ENCODE measurements around the gene IQCF6. TPM values are rescaled to one million over a fixed set of nuclear protein-coding genes. Genes with fewer than 3 reads are reported as not detected.
"Not testable (repeated sequence)": the region's sequence is repeated elsewhere in the genome, so short reads cannot be mapped to it uniquely, and the experiment has no call there.

IQCF6 gene
- total RNA-seq, 1 experiment from 2014 or later: not detected

DNA sequence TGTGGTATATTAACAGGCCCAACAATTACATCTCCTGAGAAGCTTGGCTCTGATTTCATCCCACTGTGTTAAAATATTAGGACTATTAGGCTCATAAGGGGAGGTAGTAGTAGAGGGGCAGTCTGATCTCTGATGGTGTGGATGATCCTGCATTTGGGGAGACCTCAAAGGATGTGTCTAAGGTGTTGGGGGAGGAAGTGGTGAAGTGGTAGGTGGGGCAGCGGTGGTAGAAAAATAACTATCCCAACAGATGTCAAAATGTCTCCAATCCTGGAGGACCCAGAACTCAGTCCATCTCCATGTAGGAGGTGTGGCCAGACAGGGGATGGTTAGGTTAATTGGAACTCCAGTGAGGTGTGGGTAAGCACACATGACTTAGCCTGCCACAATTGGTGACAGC is 10.4 kb upstream of the IQCF6 start:
- no peak overlapping the region for H3K4me3 ChIP-seq
- no peaks in the 10 kb centered on the region for H3K36me3 ChIP-seq
- DNase-seq: no peak
- peaks cover 6% of the 10 kb centered on the region; the same call in 1 of the 2 replicates for H3K27me3 ChIP-seq
- no peaks in the 10 kb centered on the region for H3K9me3 ChIP-seq

DNA sequence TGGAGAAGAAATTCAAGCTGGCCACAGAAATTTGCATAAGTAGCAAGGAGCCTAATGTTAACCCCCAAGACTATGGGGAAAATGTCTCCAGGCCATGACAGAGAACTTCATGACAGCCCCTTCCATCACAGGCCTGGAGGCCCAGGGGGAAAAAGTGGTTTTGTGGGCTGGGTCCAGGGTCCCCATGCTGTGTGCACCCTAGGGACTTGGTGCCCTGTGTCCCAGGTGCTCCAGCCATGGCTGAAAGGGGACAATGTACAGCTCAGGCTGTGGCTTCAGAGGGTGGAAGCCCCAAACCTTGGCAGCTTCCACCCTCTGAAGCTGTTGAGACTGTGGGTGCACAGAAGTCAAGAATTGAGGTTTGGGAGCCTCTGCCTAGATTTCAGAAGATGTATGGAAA is 8.5 kb upstream of the IQCF6 start:
- not testable (repeated sequence) for H3K9me3 ChIP-seq, H3K36me3 ChIP-seq

DNA sequence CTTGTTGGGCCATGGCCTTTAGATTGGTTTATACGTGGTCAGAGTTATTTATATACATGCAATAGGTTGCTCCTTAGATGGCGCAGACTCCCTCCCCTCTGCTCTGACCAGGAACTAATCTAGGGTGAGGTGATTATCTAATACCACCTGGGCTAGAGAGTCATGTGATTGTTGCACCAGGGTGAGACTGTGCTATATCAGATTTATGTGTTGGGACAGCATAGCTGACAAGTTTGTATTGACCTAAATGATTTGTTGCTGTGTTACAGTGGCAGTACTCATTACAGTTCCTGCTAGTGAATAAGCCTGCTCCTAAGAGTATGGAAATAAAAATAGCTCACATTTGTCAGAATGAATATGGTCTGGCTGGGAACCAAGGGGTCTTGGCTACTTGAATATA is 7.2 kb upstream of the IQCF6 start:
- Histone ChIP-seq H3K36me3 (no peaks in the 10 kb centered on the region), H3K9me3 (no peaks in the 10 kb centered on the region), H3K27me3 (peaks cover 6% of the 10 kb centered on the region; the same call in 1 of the 2 replicates), H3K4me3 (no peak overlapping the region)
- DNase-seq: no peak

More for the DNA sequence above, 8.5 kb upstream of the IQCF6 start:
- H3K4me3 ChIP-seq, DNase-seq, H3K27me3 ChIP-seq: not testable (repeated sequence)

DNA sequence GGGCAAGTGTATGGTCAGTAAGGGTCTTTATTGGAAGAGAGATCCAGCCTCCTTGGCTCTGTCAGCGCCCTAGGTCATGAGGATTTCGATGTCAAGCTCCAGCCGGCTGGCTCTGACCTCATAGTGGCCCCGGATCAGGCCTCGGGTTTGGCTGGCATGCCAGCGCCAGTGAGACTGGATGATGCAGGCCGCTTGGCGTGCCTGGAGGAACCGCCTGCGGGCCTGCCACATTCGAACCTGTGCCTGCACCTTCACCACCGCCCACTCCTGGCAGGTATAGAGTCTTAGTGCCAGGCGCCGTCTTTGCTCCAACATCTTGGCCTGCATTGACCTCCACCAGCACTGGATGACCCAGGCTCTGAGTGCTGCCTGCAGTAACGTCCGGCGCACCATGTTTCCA is 483 bp downstream of the IQCF6 start:
- H3K27me3 ChIP-seq: no peaks in the 10 kb centered on the region; the same call in 1 of the 2 replicates
- H3K9me3 ChIP-seq: no peaks in the 10 kb centered on the region
- H3K4me3 ChIP-seq: no peak overlapping the region
- H3K36me3 ChIP-seq: no peaks in the 10 kb centered on the region
- DNase-seq: no peak

DNA sequence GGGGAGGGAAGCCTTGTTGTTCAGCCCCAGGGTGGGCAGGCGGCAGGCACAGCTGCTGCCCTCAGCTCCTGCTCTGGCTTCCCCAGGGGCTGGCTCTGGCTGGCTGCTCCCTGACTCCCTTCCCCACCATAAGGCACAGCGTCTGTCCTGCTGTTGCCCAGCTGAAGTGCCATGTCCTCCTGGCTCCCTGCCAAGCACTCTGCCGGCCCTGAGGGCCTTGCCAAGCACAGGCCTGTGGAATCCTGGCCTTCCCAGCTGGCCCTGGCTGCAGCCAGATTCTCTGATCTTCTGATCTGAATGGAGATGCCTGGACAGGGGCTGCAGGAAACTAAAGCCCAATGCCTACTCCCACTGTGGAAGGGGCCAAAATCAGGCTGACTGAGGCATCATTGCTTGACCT is 1.1 kb downstream of the IQCF6 start:
- peak; percentile 2 for DNase-seq
- H3K4me3 ChIP-seq: no peak overlapping the region
- H3K9me3 ChIP-seq: no peaks in the 10 kb centered on the region
- H3K27me3 ChIP-seq: no peaks in the 10 kb centered on the region; the same call in 1 of the 2 replicates
- no peaks in the 10 kb centered on the region for H3K36me3 ChIP-seq

DNA sequence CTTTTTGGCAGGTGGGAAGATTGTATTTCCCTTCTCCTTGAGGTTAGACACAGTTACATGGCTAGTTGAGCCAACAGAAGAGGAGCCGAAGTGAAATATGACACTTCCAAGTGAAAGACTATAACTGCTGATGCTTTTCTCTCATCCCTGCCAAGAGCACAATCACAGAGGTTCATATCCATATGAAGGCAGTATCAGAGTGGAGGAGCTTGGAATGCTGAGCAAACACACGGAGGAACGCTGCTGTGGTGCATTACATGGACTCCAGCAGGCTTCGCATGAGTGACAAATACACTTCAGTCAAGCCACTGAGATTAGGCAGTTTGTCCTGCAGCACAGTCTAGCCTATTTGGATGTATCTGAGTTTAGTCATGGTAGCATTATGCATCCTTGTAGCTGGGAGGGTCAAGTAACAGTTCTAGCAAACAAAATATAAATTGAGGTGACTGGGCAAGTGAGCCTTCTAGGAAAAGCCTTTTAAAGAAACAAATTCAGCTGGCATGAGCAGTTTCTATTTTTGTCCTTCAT is 5.4 kb downstream of the IQCF6 start:
- no peak for DNase-seq
- no peaks in the 10 kb centered on the region for H3K9me3 ChIP-seq
- no peaks in the 10 kb centered on the region for H3K36me3 ChIP-seq
- H3K4me3 ChIP-seq: no peak overlapping the region
- H3K27me3 ChIP-seq: no peaks in the 10 kb centered on the region

DNA sequence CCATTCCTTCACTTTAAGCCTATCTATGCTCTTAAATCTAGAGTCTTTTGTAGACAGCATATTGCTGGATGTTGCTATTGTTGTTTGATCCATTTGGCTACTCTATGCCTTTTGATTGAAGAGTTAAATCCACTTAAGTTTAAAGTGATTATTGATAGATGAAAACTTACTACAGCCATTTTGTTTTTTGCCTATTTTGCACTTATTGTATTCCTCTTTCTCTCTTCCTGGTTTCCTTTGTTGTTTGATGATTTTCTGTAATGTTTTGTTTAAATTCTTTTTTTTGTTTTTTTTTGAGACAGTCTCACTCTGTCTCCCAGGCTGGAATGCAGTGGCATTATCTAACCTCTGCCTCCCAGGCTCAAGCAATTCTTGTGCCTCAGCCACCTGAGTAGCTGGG is 19.8 kb downstream of the IQCF6 start:
- Histone ChIP-seq H3K9me3 (no peaks in the 10 kb centered on the region), H3K4me3 (no peak overlapping the region), H3K36me3 (no peaks in the 10 kb centered on the region), H3K27me3 (no peaks in the 10 kb centered on the region)
- DNase-seq: no peak

DNA sequence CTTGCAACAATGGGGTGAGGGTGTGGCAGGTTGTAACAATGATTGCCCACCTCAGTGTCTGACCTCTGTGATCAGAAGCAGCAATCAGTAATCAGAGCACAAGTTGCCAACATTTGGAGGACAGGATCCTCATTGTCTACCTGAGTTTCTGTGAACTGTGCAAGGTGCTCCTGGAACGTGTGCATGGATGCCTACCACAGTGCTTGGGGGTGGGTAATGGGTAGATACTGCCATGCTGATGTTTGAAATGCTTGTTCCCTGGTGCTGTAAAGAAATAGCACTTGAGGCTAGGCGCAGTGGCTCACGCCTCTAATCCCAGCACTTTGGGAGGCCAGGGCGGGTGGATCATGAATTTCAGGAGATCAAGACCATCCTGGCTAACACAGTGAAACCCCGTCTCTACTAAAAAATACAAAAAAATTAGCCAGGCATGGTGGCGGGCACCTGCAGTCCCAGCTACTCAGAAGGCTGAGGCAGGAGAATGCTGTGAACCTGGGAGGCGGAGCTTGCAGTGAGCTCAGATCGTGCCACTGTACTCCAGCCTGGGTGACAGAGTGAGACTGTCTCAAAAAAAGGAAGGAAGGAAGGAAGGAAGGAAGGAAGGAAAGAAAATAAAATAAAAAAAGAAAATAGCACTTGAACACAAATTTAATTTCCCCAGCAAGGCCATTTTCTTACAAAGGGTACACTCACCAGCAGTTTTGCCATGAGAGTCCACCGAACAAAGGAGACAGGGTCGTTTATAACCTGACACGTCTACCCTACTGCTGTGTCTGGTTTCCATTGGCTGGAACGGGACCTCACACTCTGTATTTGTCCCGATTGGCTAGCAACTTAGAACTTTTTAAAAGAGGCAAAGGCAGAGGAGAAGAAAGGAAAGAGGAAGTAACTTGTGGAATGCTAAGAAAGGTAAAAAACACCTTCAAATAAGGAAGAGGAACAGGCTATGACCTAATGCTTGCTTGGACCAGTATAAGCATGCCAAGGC is 25.0 kb downstream of the IQCF6 start:
- not testable (repeated sequence) for DNase-seq, H3K9me3 ChIP-seq, H3K36me3 ChIP-seq, H3K4me3 ChIP-seq, H3K27me3 ChIP-seq

DNA sequence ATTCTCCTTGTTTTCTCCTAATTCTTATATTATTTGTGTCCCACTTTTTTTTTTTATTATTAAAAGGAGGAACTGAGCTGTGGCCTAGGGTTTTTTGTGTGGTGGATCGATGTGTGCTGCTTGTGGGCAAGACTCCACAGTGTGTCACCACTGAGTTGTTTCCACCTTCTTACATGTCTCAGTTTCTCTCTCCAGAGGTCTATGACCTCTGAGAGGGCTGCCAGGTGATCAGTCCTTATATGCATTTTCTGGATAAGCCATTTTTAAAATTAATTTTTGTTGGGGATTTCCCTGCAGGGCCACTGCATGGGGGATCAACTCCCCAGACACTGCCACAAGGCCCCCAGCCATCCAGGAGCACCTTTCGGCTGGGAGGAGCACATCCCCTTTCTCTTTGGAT is 27.8 kb downstream of the IQCF6 start:
- Histone ChIP-seq H3K36me3 (no peaks in the 10 kb centered on the region), H3K27me3 (no peaks in the 10 kb centered on the region)
- DNase-seq: no peak

DNA sequence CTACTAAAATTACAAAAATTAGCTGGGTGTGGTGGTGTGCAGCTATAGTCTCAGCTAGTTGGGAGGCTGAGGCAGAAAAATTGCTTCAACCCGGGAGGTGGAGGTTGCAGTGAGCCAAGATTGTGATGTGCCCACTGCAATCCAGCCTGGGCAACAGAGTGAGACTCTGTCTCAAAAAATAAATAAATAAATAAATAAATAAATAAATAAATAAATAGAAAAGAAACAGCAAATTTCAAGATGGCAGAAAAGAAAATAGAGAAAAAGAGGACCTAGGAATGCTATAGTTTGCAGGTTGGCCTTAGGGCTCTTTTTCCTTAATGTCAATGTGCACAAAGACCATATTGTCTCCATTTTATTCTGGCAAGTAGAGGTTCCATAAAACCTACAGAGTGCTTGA is 28.2 kb downstream of the IQCF6 start:
- no peak for DNase-seq

More for the DNA sequence above, 27.8 kb downstream of the IQCF6 start:
- Histone ChIP-seq H3K9me3 (no peaks in the 10 kb centered on the region), H3K4me3 (no peak overlapping the region)

DNA sequence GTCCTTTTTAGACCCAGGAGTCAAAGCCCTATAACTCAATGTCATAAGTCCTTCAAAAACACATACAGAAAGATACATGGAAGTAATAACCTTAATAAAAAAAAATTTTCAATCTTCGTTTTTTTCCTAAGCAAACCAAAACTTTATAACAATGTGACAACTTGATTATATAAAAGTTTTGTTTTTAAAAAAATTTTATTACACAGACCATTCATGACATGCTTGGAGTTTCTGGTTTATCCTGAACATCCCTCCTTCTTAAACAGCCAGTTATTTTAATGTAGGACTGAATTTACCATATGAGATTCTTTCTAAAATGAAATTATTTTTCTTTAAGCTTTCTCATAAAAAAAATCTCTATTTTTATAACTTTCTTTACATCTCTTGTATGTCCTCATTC is 30.7 kb downstream of the IQCF6 start:
- no peaks in the 10 kb centered on the region for H3K36me3 ChIP-seq
- DNase-seq: no peak
- H3K9me3 ChIP-seq: no peaks in the 10 kb centered on the region
- no peak overlapping the region for H3K4me3 ChIP-seq
- H3K27me3 ChIP-seq: no peaks in the 10 kb centered on the region

More for the DNA sequence above, 28.2 kb downstream of the IQCF6 start:
- Histone ChIP-seq H3K27me3 (no peaks in the 10 kb centered on the region), H3K4me3 (no peak overlapping the region), H3K36me3 (no peaks in the 10 kb centered on the region), H3K9me3 (no peaks in the 10 kb centered on the region)

DNA sequence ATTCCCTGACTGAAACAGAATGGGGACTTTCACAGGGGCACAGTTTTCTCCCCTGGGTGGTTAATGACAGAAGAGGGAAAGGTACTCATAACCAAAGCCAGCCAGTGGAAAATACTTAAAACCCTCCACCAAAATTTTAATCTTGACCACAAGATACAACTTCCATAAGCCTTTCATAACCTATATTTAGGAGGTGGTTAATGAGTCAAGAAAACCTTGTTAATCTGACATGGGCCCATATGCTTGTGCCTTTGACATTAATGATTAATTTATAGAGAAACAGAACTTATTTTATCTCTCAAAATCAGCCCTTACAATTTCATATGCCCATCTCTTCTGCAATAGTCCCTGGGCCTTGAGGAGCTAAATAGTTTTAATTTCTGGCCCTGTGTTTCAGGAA is 31.2 kb downstream of the IQCF6 start:
- H3K27me3 ChIP-seq: no peaks in the 10 kb centered on the region
- no peaks in the 10 kb centered on the region for H3K9me3 ChIP-seq
- H3K36me3 ChIP-seq: no peaks in the 10 kb centered on the region
- H3K4me3 ChIP-seq: no peak overlapping the region
- DNase-seq: no peak

DNA sequence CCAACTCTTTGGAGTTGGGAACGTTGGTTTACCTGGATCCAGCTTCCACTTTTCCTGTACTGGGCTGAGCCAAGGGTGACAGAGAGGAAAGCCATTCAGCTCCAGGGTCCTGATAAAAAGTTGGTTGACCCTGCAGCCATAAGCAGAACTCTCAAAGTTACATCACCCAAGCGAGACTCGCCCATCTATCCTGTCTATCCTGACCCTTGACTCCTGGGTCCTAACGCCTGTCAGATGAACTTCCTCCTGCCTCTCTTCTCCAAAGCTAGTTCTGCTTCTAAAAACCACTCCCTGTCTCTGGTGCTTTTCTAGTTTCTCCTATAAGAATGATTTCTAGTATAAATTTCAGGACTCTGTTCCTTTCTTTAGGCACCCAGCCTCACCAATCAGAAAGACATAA is 36.1 kb downstream of the IQCF6 start:
- not testable (repeated sequence) for H3K27me3 ChIP-seq, DNase-seq, H3K4me3 ChIP-seq

DNA sequence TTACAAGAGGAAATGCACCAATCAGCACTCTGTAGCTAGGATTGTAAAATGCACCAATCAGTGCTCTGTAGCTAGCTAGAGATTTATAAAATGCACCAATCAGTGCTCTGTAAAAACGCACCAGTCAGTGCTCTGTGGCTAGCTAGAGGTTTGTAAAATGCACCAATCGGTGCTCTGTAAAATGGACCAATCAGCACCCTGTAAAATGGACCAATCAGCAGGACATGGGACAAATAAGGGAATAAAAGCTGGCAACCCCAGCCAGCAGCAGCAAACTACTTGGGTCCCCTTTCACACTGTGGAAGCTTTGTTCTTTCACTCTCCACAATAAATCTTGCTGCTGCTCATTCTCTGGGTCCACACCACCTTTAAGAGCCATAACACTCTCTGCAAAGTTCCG is 36.7 kb downstream of the IQCF6 start:
- H3K27me3 ChIP-seq, H3K4me3 ChIP-seq, H3K9me3 ChIP-seq, DNase-seq, H3K36me3 ChIP-seq: not testable (repeated sequence)

More for the DNA sequence above, 36.1 kb downstream of the IQCF6 start:
- H3K9me3 ChIP-seq, H3K36me3 ChIP-seq: not testable (repeated sequence)

DNA sequence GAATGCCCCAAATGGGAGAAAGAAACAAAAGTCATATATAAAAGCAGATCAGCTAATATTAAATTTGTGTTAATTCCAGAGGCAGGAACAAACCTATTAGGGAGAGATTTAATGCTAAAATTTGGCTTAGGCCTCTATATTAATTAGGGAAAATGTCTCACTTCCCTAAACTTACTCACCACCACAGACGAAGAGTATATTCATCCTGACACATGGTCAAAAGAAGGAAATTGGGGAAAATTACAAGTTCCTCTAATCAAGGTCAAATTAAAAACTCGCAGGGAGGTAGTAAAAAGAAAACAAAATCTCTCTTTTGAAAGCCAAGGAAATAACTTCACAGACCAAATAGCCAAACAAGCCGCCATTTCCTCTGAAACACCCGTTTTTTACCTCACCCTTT is 39.9 kb downstream of the IQCF6 start:
- H3K27me3 ChIP-seq: no peaks in the 10 kb centered on the region
- H3K4me3 ChIP-seq: no peak overlapping the region
- DNase-seq: no peak
- H3K9me3 ChIP-seq: no peaks in the 10 kb centered on the region
- no peaks in the 10 kb centered on the region for H3K36me3 ChIP-seq

DNA sequence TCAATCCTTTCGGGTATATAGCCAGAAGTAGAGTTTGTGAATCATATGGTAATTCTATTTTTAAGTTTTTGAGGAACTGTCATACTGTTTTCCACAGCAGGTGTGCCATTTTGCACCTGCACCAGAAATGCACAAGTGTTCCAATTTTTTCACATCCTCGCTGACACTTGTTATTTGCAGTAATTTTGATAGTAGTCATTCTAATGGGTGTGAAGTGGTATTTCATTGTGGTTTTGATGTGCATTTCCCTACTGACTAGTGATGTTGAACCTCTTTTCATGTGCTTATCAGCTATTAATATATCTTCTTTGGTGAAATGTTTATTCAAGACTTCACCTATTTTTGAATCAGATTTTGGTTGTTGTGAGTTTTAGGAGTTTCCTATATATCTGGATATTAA is 43.1 kb downstream of the IQCF6 start:
- H3K27me3 ChIP-seq: no peaks in the 10 kb centered on the region
- H3K4me3 ChIP-seq: no peak overlapping the region
- no peak for DNase-seq
- H3K36me3 ChIP-seq: no peaks in the 10 kb centered on the region
- H3K9me3 ChIP-seq: no peaks in the 10 kb centered on the region

DNA sequence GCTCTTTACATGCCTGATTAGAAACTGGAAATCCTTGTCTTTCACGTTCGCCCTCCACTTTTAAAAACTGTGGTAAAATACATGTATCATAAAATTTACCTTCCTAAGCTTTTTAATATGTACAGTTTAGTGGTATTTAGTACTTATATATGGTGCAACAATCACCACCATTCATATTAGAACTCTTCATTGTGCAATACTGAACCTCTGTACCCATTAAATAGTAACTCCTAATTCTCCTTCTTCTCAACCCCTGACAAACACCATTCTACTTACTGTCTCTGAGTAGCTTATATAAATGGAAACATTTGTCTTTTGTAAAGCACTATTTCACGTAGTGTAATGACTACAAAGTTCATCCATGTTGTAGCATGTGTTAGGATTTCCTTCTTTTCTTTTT is 44.0 kb downstream of the IQCF6 start:
- H3K9me3 ChIP-seq: no peaks in the 10 kb centered on the region
- no peak for DNase-seq
- H3K36me3 ChIP-seq: no peaks in the 10 kb centered on the region
- H3K27me3 ChIP-seq: no peaks in the 10 kb centered on the region
- H3K4me3 ChIP-seq: no peak overlapping the region

DNA sequence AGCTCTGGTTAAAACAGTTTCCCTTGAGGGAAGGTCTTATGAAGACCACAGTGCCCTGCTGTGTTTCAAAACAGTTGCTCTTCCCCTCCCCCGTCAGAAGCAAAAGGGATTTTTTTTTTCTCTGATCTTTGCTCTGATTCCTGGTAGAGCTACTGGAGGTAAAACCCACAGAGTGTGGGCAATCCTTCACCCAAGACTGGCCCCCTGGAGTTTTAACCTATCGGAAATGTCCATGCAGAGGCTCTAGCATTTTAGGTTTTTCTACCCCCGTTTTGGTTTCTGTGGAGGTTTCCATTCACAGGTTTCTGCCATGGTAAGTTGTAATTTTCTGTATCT is 44.5 kb downstream of the IQCF6 start:
- no peak for DNase-seq

More for the DNA sequence above, 44.5 kb downstream of the IQCF6 start:
- Histone ChIP-seq H3K36me3 (no peaks in the 10 kb centered on the region), H3K27me3 (no peaks in the 10 kb centered on the region), H3K9me3 (no peaks in the 10 kb centered on the region), H3K4me3 (no peak overlapping the region)
